Measurements from ENCODE around the gene PSMB7. TPM values are rescaled to one million over a fixed set of nuclear protein-coding genes. Genes with fewer than 3 reads are reported as not detected.

PSMB7 gene
- total RNA-seq, 4 donors from 2014 or later: 265 to 438 (median 354) TPM

- no peak overlapping the region for H3K27ac ChIP-seq
- intact Hi-C loops (cut with DNase I; ENCODE audit: low total_unique reads) (no loop called here), in situ Hi-C loops (cut with MboI; ENCODE audit: low sequenced_read_pairs in 4 of 4) (no loop called here)
- no peak for DNase-seq
- peaks cover 0 to 9% (median 0%) of the 10 kb centered on the region in 3 donors for H3K27me3 ChIP-seq
- H3K9me3 ChIP-seq: no peaks in the 10 kb centered on the region
- ATAC-seq: no peak
- H3K4me1 ChIP-seq: no peaks in the 10 kb centered on the region
- no peak for TF ChIP-seq CTCF (IDR thresholded peaks at IDR 0.05 in 4 of 5, conservative IDR thresholded peaks at IDR 0.05 in 1 of 5)
- TF ChIP-seq POLR2A (IDR thresholded peaks at IDR 0.05): no peak
- H3K36me3 ChIP-seq: no peaks in the 10 kb centered on the region
- H3K4me3 ChIP-seq: no peak overlapping the region
Observed at GRCh38 chr9:124441291-124441690, 26.0 kb upstream of the PSMB7 start.

GRCh38 chr9:124440786-124441185 is 25.5 kb upstream of the PSMB7 start:
- H3K36me3 ChIP-seq: no peaks in the 10 kb centered on the region
- ATAC-seq (no peak), DNase-seq (no peak)
- no peak for TF ChIP-seq CTCF (IDR thresholded peaks at IDR 0.05 in 4 of 5, conservative IDR thresholded peaks at IDR 0.05 in 1 of 5)
- TF ChIP-seq POLR2A (IDR thresholded peaks at IDR 0.05): no peak
- H3K27ac ChIP-seq: no peak overlapping the region
- no peaks in the 10 kb centered on the region for H3K4me1 ChIP-seq
- no peak overlapping the region for H3K4me3 ChIP-seq
- no peaks in the 10 kb centered on the region for H3K9me3 ChIP-seq
- intact Hi-C loops (cut with DNase I; ENCODE audit: low total_unique reads) (no loop called here), in situ Hi-C loops (cut with MboI; ENCODE audit: low sequenced_read_pairs in 4 of 4) (no loop called here)
- H3K27me3 ChIP-seq: peaks cover 0 to 9% (median 0%) of the 10 kb centered on the region in 3 donors

- in situ Hi-C loops (cut with MboI; ENCODE audit: low sequenced_read_pairs in 4 of 4): no loop called here
Observed at GRCh38 chr9:124439686-124440243, 24.5 kb upstream of the PSMB7 start.

GRCh38 chr9:124439086-124439485 is 23.8 kb upstream of the PSMB7 start:
- H3K36me3 ChIP-seq: no peaks in the 10 kb centered on the region
- intact Hi-C loops (cut with DNase I; ENCODE audit: low total_unique reads) (no loop called here), in situ Hi-C loops (cut with MboI; ENCODE audit: low sequenced_read_pairs in 4 of 4) (no loop called here)
- DNase-seq: no peak
- peaks cover 0 to 9% (median 0%) of the 10 kb centered on the region in 3 donors for H3K27me3 ChIP-seq
- TF ChIP-seq POLR2A (IDR thresholded peaks at IDR 0.05): no peak
- TF ChIP-seq CTCF (IDR thresholded peaks at IDR 0.05 in 4 of 5, conservative IDR thresholded peaks at IDR 0.05 in 1 of 5): no peak
- H3K9me3 ChIP-seq: no peaks in the 10 kb centered on the region
- H3K4me3 ChIP-seq: no peak overlapping the region
- H3K4me1 ChIP-seq: no peaks in the 10 kb centered on the region
- ATAC-seq: no peak
- no peak overlapping the region for H3K27ac ChIP-seq

More at GRCh38 chr9:124439686-124440243, 24.5 kb upstream of the PSMB7 start:
- DNase-seq: no peak
- no peak overlapping the region for H3K27ac ChIP-seq
- intact Hi-C loops (cut with DNase I; ENCODE audit: low total_unique reads): no loop called here
- no peak overlapping the region for H3K4me3 ChIP-seq
- ATAC-seq: no peak
- TF ChIP-seq POLR2A (IDR thresholded peaks at IDR 0.05): no peak
- TF ChIP-seq CTCF (IDR thresholded peaks at IDR 0.05 in 4 of 5, conservative IDR thresholded peaks at IDR 0.05 in 1 of 5): no peak
- no peaks in the 10 kb centered on the region for H3K36me3 ChIP-seq
- H3K27me3 ChIP-seq: peaks cover 0 to 9% (median 0%) of the 10 kb centered on the region in 3 donors
- no peaks in the 10 kb centered on the region for H3K4me1 ChIP-seq
- H3K9me3 ChIP-seq: no peaks in the 10 kb centered on the region

- TF ChIP-seq POLR2A (IDR thresholded peaks at IDR 0.05) (no peak), CTCF (IDR thresholded peaks at IDR 0.05 in 4 of 5, conservative IDR thresholded peaks at IDR 0.05 in 1 of 5) (no peak)
- ATAC-seq: no peak
- H3K27me3 ChIP-seq: peaks cover 0 to 9% (median 0%) of the 10 kb centered on the region in 3 donors
- no peak for DNase-seq
- in situ Hi-C loops (cut with MboI; ENCODE audit: low sequenced_read_pairs in 4 of 4): no loop called here
- no peaks in the 10 kb centered on the region for H3K9me3 ChIP-seq
- no peak overlapping the region for H3K4me3 ChIP-seq
- intact Hi-C loops (cut with DNase I; ENCODE audit: low total_unique reads): no loop called here
- no peaks in the 10 kb centered on the region for H3K36me3 ChIP-seq
- H3K27ac ChIP-seq: no peak overlapping the region
- no peaks in the 10 kb centered on the region for H3K4me1 ChIP-seq
Observed at GRCh38 chr9:124438091-124438490, 22.8 kb upstream of the PSMB7 start.

Data from gastrocnemius medialis (tissue), 4 donors.